IPS DF 6.9 (cell line): ENCODE measurements around the gene TRAF3IP1.
"Not testable (repeated sequence)": the region's sequence is repeated elsewhere in the genome, so short reads cannot be mapped to it uniquely, and the experiment has no call there.

Experiments used
- DNase-seq: peaks from one replicate; pipeline ENCODE4 v3.0.0-alpha.2; 2013; ENCODE audit warnings: low read depth, low spot score
- H3K27ac ChIP-seq: one replicate; pipeline ENCODE4 v1.5.1; 2013; ENCODE audit warnings: low read length, control low read depth
- H3K27me3 ChIP-seq: 2 replicates; pipeline ENCODE4 v1.6.1; 2013; ENCODE audit warnings: mild to moderate bottlenecking, low read length; ENCODE audit not compliant: control insufficient read depth, insufficient read depth
- H3K36me3 ChIP-seq: 2 replicates; pipeline ENCODE4 v1.6.1; 2013; ENCODE audit warnings: low read length; ENCODE audit not compliant: control insufficient read depth, insufficient read depth
- H3K4me1 ChIP-seq: 2 replicates; pipeline ENCODE4 v1.6.1; 2013; ENCODE audit warnings: low read length; ENCODE audit not compliant: control insufficient read depth, insufficient read depth
- H3K4me3 ChIP-seq: 2 replicates; pipeline ENCODE4 v1.5.1; 2013; ENCODE audit warnings: mild to moderate bottlenecking, low read length
- H3K9me3 ChIP-seq: 2 replicates; pipeline ENCODE4 v1.6.1; 2013; ENCODE audit warnings: low read length, inconsistent platforms; ENCODE audit not compliant: control insufficient read depth, insufficient read depth
- WGBS: extraction: QIAGEN DNeasy Blood & Tissue Kit; methylation state at CpG from one replicate; pipeline ENCODE4 v1.1.7; 2013; ENCODE audit warnings: mixed read lengths, missing lambda C conversion rate; ENCODE audit not compliant: insufficient read length, insufficient coverage; 5-methylcytosine and 5-hydroxymethylcytosine counted together

The TRAF3IP1 gene, protein sequence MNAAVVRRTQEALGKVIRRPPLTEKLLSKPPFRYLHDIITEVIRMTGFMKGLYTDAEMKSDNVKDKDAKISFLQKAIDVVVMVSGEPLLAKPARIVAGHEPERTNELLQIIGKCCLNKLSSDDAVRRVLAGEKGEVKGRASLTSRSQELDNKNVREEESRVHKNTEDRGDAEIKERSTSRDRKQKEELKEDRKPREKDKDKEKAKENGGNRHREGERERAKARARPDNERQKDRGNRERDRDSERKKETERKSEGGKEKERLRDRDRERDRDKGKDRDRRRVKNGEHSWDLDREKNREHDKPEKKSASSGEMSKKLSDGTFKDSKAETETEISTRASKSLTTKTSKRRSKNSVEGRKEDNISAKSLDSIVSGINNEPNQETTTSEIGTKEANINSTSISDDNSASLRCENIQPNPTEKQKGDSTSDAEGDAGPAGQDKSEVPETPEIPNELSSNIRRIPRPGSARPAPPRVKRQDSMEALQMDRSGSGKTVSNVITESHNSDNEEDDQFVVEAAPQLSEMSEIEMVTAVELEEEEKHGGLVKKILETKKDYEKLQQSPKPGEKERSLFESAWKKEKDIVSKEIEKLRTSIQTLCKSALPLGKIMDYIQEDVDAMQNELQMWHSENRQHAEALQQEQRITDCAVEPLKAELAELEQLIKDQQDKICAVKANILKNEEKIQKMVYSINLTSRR

DNA sequence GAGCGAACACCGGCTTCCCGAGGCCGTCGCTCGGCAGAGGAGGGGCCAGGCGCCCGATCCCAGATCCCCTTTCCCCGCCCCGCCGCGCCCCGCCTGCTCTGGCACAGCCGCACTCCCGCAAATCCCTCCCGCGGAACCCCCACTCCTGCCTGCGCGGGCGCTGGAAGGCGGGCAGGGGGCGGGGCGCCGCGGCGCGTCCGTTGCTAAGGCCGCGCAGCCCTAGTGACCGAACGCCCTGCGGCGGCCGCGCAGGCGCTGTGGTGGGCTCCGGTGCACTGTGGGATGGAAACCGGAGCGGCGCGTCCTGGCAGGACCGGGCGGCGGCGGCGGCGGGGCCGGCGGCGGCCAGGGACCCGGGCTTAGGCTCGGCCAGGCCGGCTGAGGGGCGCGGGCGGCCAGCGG is at the start of gene TRAF3IP1:
TSS of gene TRAF3IP1 (plus strand) at position 273 of the 402 bp plus-strand sequence. CDS start 145 bp downstream, outside the sequence.
- Histone ChIP-seq H3K36me3 (no peaks in the 10 kb centered on the region), H3K4me1 (no peaks in the 10 kb centered on the region), H3K4me3 (peak within 1 kb of the TSS; percentile 95), H3K9me3 (no peaks in the 10 kb centered on the region; the same call in 1 of the 2 replicates), H3K27ac (no peak within 1 kb of the TSS), H3K27me3 (no peaks in the 10 kb centered on the region)
- peak; percentile 68 for DNase-seq
- no CpG with 5 or more reads among the region's 58 CpGs for WGBS

- no peaks in the 10 kb centered on the region for H3K4me1 ChIP-seq
- DNase-seq, result no peak
- no peaks in the 10 kb centered on the region; the same call in 1 of the 2 replicates for H3K36me3 ChIP-seq
- no peaks in the 10 kb centered on the region for H3K9me3 ChIP-seq
- no CpG with 5 or more reads among the region's 9 CpGs for WGBS
- H3K27me3 ChIP-seq, result no peaks in the 10 kb centered on the region
- H3K4me3 ChIP-seq, result no peak overlapping the region
- no peak overlapping the region for H3K27ac ChIP-seq
These were observed 49.7 kb upstream of the TRAF3IP1 start for GRCh38 chr2:238270606-238271005.

- no peak overlapping the region for H3K4me3 ChIP-seq
- no peak overlapping the region for H3K27ac ChIP-seq
- H3K27me3 ChIP-seq, result no peaks in the 10 kb centered on the region
- no peaks in the 10 kb centered on the region for H3K9me3 ChIP-seq
- H3K36me3 ChIP-seq, result no peaks in the 10 kb centered on the region; the same call in 1 of the 2 replicates
- no peak for DNase-seq
- no CpG with 5 or more reads among the region's 13 CpGs for WGBS
- H3K4me1 ChIP-seq, result no peaks in the 10 kb centered on the region
These were observed 49.2 kb upstream of the TRAF3IP1 start for GRCh38 chr2:238271061-238271554.

DNA sequence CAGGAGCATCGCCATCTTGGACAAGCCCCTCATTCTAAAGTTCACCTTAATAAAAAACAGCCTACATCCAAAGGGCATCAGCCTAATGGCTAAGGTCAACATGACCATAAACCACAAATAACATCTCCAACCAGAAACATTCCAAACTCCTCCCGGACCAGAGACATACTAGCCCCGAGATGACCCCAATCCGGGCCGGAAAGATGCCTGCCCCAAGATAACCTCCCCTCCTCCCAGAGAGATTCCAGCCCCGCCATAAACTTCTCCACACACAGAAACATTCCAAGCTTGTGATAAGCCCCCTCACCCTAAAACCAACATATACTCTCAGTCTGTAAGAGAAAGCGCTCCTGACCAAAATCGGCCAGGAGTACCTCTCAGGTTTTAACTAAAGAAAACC is 48.6 kb upstream of the TRAF3IP1 start:
- H3K4me1 ChIP-seq, DNase-seq, H3K36me3 ChIP-seq, H3K27ac ChIP-seq, H3K27me3 ChIP-seq, H3K9me3 ChIP-seq, H3K4me3 ChIP-seq: not testable (repeated sequence)
- no CpG with 5 or more reads among the region's 8 CpGs for WGBS

- WGBS, result no CpG with 5 or more reads among the region's 4 CpGs
- H3K4me3 ChIP-seq, result no peak overlapping the region
- no peaks in the 10 kb centered on the region for H3K4me1 ChIP-seq
- DNase-seq, result no peak
- H3K9me3 ChIP-seq, result no peaks in the 10 kb centered on the region
- no peak overlapping the region for H3K27ac ChIP-seq
- H3K27me3 ChIP-seq, result no peaks in the 10 kb centered on the region
- H3K36me3 ChIP-seq, result no peaks in the 10 kb centered on the region; the same call in 1 of the 2 replicates
These were observed 48.2 kb upstream of the TRAF3IP1 start for GRCh38 chr2:238272156-238272555.

GRCh38 chr2:238273433-238273832 is 46.9 kb upstream of the TRAF3IP1 start:
- no CpG with 5 or more reads among the region's 10 CpGs for WGBS
- not testable (repeated sequence) for DNase-seq, H3K4me3 ChIP-seq, H3K27me3 ChIP-seq, H3K27ac ChIP-seq, H3K4me1 ChIP-seq, H3K9me3 ChIP-seq, H3K36me3 ChIP-seq

- Histone ChIP-seq H3K27me3 (no peaks in the 10 kb centered on the region), H3K4me1 (no peaks in the 10 kb centered on the region), H3K9me3 (no peaks in the 10 kb centered on the region), H3K27ac (no peak overlapping the region), H3K36me3 (no peaks in the 10 kb centered on the region; the same call in 1 of the 2 replicates), H3K4me3 (no peak overlapping the region)
- DNase-seq, result no peak
- WGBS, result no CpG with 5 or more reads among the region's 20 CpGs
These were observed 46.0 kb upstream of the TRAF3IP1 start for GRCh38 chr2:238274152-238274865.

DNA sequence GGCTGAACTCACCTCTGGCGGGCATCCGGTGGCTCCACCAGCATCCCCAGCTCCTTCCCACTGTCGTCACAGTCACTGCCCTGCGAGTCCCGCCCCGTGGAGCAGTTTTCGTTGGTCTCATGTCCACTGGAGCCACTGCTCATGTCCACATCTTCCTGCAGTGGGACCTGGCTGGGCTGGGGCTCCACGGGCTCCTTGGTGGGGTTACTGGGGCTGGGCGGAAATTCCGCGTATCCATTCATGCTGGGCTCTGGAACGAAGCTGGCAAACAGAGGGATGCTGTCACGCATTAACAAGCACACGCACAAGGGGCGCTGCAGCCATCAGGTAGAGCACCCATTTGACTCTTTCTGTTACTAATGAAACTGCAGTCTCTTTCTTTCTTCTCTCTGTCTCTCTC is 42.6 kb upstream of the TRAF3IP1 start:
- Histone ChIP-seq H3K27ac (no peak overlapping the region), H3K4me3 (no peak overlapping the region), H3K36me3 (no peaks in the 10 kb centered on the region; the same call in 1 of the 2 replicates), H3K4me1 (no peaks in the 10 kb centered on the region), H3K27me3 (no peaks in the 10 kb centered on the region), H3K9me3 (no peaks in the 10 kb centered on the region)
- no peak for DNase-seq
- WGBS, result no CpG with 5 or more reads among the region's 15 CpGs

DNA sequence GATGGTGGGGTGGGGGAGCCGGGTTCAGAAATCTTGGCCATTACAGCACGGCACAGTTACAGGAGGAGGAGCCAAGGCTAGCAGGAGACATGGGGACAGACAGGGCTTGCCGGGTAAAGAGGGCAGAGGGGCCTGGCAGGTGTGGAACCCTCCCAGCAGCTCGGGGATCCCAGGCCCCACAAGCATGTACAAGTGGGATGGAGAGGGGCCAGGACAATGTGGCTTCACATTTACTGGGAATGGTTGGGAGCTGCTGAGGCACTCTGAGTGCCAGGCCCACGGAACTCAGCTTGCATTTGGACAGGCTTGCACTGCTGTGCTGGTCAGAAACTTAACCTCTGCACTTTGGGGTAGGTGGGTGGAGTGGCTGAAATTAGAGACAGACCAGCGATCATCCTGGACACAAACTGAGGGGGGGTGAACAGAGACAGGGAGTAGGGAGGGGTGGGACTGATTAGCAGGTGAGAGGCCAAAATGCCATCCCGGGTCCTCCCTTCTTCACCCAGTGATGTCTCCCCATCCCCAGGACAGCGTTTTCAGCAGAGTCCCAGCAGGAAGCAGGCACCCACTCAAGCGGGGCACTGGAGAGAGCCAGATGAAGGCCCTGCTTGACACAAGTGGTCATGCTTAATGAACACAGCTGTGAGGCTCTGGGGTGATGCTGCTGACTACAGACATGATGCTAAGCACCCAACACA is 41.5 kb upstream of the TRAF3IP1 start:
- no peak for DNase-seq
- no peaks in the 10 kb centered on the region for H3K9me3 ChIP-seq
- WGBS, result no CpG with 5 or more reads among the region's 9 CpGs
- no peak overlapping the region for H3K27ac ChIP-seq
- no peaks in the 10 kb centered on the region for H3K36me3 ChIP-seq
- no peaks in the 10 kb centered on the region for H3K4me1 ChIP-seq
- no peak overlapping the region for H3K4me3 ChIP-seq
- H3K27me3 ChIP-seq, result no peaks in the 10 kb centered on the region

- DNase-seq, result no peak
- no peak overlapping the region for H3K27ac ChIP-seq
- H3K27me3 ChIP-seq, result no peaks in the 10 kb centered on the region
- H3K9me3 ChIP-seq, result no peaks in the 10 kb centered on the region
- H3K4me3 ChIP-seq, result no peak overlapping the region
- no CpG with 5 or more reads among the region's 6 CpGs for WGBS
- H3K4me1 ChIP-seq, result no peaks in the 10 kb centered on the region
- H3K36me3 ChIP-seq, result no peaks in the 10 kb centered on the region
These were observed 41.0 kb upstream of the TRAF3IP1 start for GRCh38 chr2:238279324-238279682.
